ENCODE measurements around the gene CDH13. TPM values are rescaled to one million over a fixed set of nuclear protein-coding genes. Genes with fewer than 3 reads are reported as not detected.

The CDH13 gene
- total and polyA plus RNA-seq, 9 donors: 1.9 to 34.2 (median 4.8) TPM

DNA sequence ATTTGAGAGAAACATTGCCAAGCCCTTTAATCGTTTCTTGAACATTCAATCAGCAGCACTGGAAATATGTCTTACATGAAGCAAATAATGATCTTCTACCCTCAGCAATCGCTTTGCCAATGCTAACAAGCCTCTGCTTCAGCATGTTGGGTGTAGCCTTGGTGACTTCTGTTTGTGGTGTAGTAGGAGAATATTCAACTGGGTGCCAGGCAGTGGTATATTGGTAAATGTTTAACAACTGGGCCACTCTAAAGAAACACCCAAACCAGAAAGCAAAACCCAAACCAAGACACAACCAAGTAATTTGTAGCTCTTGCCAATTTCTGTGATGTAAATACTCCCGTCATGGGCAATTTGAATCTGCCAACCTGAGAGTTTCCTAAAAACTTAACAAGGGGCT lies 9.7 kb downstream of the CDH13 start:
- no peaks in the 10 kb centered on the region for H3K4me1 ChIP-seq (ENCODE audit: insufficient read depth)
- 66 to 82% (median 82%) methylated on average over 3 of the region's 3 CpGs for WGBS, 3 donors
- H3K27me3 ChIP-seq: no peaks in the 10 kb centered on the region
- no peaks in the 10 kb centered on the region for H3K36me3 ChIP-seq
- DNase-seq: no peak
- TF ChIP-seq, protein P1, sequence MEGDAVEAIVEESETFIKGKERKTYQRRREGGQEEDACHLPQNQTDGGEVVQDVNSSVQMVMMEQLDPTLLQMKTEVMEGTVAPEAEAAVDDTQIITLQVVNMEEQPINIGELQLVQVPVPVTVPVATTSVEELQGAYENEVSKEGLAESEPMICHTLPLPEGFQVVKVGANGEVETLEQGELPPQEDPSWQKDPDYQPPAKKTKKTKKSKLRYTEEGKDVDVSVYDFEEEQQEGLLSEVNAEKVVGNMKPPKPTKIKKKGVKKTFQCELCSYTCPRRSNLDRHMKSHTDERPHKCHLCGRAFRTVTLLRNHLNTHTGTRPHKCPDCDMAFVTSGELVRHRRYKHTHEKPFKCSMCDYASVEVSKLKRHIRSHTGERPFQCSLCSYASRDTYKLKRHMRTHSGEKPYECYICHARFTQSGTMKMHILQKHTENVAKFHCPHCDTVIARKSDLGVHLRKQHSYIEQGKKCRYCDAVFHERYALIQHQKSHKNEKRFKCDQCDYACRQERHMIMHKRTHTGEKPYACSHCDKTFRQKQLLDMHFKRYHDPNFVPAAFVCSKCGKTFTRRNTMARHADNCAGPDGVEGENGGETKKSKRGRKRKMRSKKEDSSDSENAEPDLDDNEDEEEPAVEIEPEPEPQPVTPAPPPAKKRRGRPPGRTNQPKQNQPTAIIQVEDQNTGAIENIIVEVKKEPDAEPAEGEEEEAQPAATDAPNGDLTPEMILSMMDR (IDR thresholded peaks at IDR 0.05): no peak
- no peak for TF ChIP-seq EP300 (IDR thresholded peaks at IDR 0.05)
- TF ChIP-seq POLR2A (IDR thresholded peaks at IDR 0.05): no peak
- no peaks in the 10 kb centered on the region for H3K9me3 ChIP-seq
- intact Hi-C loops (cut with DNase I): no loop called here
- H3K27ac ChIP-seq: no peak overlapping the region
- H3K4me3 ChIP-seq: no peak overlapping the region

DNA sequence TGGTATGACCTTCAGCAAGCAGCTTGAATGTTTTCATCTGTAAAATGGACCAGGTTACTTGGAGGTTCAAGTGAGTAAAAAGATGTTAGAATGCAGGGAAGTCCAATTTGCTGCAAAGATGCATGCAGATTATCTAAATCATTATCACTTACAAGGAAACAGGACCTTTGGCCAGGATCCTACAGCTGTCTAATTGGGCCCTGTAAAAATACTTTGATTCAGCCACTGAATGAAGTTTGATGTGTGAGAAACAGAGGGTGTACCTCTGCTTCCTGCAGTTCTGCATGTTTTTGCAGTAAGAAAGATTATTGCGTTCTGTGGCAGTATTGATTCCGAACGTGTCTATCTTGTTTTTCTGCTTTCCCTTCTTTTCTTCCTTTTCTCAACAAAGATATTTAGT lies 10.2 kb downstream of the CDH13 start:
- Histone ChIP-seq H3K27ac (no peak overlapping the region), H3K4me3 (no peak overlapping the region), H3K4me1 (ENCODE audit: insufficient read depth) (no peaks in the 10 kb centered on the region), H3K9me3 (no peaks in the 10 kb centered on the region), H3K27me3 (no peaks in the 10 kb centered on the region), H3K36me3 (no peaks in the 10 kb centered on the region)
- DNase-seq: no peak
- intact Hi-C loops (cut with DNase I): no loop called here
- WGBS, 3 donors: 82 to 95% (median 85%) methylated on average over 3 of the region's 3 CpGs
- TF ChIP-seq POLR2A (IDR thresholded peaks at IDR 0.05): no peak
- no peak for TF ChIP-seq EP300 (IDR thresholded peaks at IDR 0.05)
- TF ChIP-seq, protein P1 (IDR thresholded peaks at IDR 0.05): no peak

DNA sequence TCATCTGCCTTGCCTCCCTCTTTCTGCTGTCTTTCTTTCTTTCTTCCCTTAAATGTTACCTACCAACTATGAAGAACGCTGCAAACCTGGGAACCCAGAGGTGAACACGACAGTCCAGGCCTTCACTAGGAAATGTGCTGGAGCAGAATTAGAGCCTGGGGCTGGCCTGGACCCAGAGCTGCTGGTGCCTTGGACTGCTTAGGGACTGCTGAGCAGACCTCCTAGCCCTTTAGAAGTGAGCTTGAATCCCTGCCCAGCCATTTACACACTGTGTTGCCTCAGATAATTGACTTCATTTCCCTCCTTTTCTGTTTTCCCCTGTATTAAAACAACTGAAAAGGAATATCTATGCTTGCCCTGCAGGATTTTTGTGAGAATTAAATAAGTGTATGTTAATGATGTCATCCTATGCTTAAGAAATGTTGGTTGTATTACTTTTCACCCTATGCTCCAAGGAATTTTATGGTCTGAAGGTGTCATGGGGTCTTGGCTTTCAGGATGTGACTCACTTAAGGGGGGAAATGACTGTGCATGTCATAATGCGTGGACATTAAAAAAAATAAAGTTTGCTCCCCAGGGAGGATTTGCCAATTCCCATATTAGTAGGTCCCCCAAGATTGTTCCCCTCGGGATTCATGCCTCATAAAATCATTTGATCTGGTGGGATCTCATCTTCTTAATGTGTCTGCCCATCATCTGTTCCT lies 11.5 kb downstream of the CDH13 start:
- DNase-seq: no peak
- Histone ChIP-seq H3K4me3 (no peak overlapping the region), H3K27ac (no peak overlapping the region), H3K9me3 (no peaks in the 10 kb centered on the region), H3K4me1 (ENCODE audit: insufficient read depth) (no peaks in the 10 kb centered on the region), H3K36me3 (no peaks in the 10 kb centered on the region), H3K27me3 (no peaks in the 10 kb centered on the region)
- intact Hi-C loops (cut with DNase I): no loop called here
- TF ChIP-seq EP300 (IDR thresholded peaks at IDR 0.05) (no peak), POLR2A (IDR thresholded peaks at IDR 0.05) (no peak)
- TF ChIP-seq, protein P1 (IDR thresholded peaks at IDR 0.05): no peak
- 60 to 84% (median 84%) methylated on average over 4 of the region's 4 CpGs for WGBS, 3 donors

DNA sequence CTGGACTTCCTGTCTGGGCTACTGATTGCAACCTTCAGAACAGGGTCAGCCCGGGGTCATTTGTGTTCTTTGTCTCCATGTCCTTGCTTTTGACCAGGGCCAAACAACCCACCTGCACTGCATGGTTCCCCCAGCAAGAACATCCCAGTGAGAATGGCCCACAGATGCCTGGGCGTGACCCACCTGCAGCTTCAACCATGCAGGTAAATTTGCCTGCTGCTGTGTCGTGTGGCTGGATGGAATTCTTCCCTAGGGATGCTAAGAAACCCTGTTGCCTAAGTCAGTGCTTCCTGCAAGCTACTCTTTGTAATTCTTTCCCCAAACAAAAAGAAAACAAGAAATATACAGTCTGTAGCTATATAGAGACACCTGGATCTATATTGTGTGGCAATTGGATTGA lies 12.5 kb downstream of the CDH13 start:
- no peaks in the 10 kb centered on the region for H3K4me1 ChIP-seq (ENCODE audit: insufficient read depth)
- no peak overlapping the region for H3K27ac ChIP-seq
- intact Hi-C loops (cut with DNase I): no loop called here
- WGBS, 3 donors: 68 to 93% (median 73%) methylated on average over 3 of the region's 3 CpGs
- H3K4me3 ChIP-seq: no peak overlapping the region
- DNase-seq: no peak
- no peak for TF ChIP-seq POLR2A (IDR thresholded peaks at IDR 0.05)
- TF ChIP-seq, protein P1 (IDR thresholded peaks at IDR 0.05): no peak
- no peak for TF ChIP-seq EP300 (IDR thresholded peaks at IDR 0.05)
- no peaks in the 10 kb centered on the region for H3K36me3 ChIP-seq
- H3K9me3 ChIP-seq: no peaks in the 10 kb centered on the region
- no peaks in the 10 kb centered on the region for H3K27me3 ChIP-seq
